NT2/D1 (cell line): ENCODE measurements around the gene PTPRH.

Experiments used
- SUZ12 ChIP-seq: IDR thresholded peaks from 2 replicates; pipeline ENCODE4 v1.6.1; 2011; ENCODE audit not compliant: insufficient read length, insufficient read depth; ENCODE audit errors: extremely low read depth
- YY1 ChIP-seq: IDR thresholded peaks from 2 replicates; pipeline ENCODE4 v1.6.1; 2011; ENCODE audit not compliant: insufficient read length, insufficient read depth
- ZNF274 ChIP-seq: IDR thresholded peaks from 2 replicates; pipeline ENCODE4 v1.6.1; 2011; ENCODE audit warnings: mild to moderate bottlenecking, low read depth, low read length

DNA sequence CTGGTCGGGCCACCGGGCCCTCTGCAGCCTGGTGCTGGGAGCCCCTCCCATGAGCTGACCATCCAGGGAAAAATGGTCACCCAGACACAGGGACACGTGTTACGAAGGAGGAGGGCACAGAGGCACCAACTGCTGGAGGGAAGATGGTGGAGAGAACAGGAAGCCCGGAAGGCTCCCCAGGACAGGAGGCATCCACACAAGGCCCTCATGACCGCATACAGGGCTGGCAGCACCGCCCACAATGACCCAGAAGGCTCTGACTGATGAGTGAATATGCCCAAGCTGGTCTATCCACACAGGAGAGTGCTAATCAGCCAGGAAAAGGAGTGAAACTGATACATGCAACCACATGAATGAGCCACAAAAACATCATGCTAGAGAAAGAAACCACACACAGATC lies 33.2 kb upstream of the PTPRH start:
- TF ChIP-seq YY1: no peak
- no peak for TF ChIP-seq ZNF274
- no peak for TF ChIP-seq SUZ12
